ENCODE measurements around the gene TMEM91.

Gene TMEM91

DNA sequence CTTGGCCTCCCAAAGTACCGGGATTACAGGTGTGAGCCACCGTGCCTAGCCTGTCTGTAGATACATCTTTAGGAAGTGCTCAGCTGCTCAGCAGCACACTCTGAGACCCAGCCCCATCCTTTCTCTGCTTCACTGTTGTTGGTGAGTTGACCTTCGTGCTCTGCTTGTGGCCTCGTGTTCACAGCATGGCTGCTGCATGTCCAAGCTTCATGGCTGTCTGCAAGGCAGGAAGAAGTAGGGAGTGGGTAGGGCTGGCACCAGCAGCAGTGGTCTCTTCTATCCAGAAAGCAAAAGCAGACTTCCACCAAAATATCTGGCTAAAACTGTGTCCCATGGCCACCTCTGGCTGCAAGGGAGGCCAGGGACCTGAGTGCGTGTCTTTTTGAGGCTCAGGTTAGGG is 36.6 kb downstream of the TMEM91 start:
- no peak for DNase-seq

DNA sequence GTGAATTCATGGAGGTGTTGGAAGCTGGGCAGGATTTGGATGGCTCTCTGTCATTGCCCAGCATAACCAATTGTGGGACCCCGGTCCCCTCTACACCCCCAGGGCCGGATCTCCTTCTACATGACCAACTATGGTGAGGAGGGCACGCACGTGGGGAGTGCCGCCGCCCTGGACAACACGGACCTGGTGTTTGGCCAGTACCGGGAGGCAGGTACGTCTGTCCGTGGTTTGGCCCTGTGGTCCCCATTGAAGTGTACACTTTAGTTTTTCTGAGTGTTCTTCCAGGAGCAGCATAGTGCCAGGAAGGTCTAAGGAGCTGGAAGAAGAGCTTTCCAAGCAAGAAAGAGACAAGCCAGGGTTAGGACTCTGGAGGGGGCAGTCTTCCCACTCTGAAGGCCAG is 37.6 kb downstream of the TMEM91 start:
- no peak for DNase-seq

DNA sequence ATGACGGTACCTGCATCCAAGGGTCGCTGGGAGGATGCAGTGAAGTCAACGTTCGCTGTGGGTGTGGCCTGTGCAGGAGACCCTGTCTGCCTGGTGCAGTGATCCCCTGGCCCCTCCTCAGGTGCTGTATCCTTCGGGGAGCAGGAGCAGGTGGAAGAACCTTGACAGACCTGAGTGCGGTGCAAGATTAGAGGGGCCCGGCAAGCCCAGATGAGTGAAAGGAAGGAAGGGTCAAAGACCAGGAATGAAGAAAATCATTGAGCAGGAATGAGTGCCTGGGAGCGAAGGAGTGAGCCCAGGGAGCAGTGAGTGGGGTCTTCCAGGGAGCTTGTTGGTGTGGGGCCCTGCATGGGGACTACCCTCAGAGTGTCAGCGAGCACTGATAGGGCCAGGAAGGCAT is 38.1 kb downstream of the TMEM91 start:
- DNase-seq = no peak

DNA sequence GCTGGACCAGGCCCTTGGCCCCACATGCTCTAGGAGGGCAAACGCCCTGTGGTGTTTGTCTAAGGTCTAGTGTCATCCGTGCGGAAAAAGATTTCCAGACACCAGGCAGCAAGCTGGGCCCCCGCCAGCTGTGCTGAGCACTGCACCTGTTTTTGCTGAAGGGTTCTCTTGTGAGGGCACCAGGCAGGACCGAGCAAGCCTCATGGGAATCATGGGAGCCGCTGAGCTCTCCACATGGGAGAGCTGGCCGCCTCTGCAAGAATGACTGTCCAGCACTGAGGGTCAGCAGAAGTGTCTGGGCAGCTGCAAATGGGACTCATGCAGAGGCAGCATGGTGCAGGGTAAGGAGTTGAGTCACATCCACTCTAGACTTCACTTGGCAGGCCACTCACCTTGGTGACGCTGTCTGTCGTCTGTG is 38.8 kb downstream of the TMEM91 start:
- DNase-seq = no peak

DNA sequence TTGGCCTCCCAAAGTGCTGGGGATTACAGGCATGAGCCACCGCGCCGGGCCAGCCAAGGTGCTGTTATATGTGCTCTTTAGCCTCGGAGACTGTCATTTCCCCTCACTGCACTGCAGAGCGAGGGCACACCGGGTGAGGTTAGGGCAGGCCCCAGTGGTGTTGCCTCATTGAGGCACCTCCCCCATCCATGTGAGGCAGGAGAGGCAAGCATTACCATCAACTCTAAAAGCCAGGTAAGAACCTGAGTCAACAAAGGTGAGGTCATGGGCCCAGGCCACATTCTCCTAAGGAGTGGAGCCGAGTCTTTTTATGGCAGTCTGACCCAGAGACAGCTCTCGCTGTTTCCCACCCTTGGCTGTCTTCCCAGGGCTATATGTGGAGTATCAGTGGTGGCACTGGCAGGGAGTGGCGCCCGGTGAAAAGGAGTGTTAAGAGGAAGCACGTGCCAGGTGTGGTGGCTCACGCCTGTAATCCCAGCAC is 39.9 kb downstream of the TMEM91 start:
- DNase-seq = no peak

DNA sequence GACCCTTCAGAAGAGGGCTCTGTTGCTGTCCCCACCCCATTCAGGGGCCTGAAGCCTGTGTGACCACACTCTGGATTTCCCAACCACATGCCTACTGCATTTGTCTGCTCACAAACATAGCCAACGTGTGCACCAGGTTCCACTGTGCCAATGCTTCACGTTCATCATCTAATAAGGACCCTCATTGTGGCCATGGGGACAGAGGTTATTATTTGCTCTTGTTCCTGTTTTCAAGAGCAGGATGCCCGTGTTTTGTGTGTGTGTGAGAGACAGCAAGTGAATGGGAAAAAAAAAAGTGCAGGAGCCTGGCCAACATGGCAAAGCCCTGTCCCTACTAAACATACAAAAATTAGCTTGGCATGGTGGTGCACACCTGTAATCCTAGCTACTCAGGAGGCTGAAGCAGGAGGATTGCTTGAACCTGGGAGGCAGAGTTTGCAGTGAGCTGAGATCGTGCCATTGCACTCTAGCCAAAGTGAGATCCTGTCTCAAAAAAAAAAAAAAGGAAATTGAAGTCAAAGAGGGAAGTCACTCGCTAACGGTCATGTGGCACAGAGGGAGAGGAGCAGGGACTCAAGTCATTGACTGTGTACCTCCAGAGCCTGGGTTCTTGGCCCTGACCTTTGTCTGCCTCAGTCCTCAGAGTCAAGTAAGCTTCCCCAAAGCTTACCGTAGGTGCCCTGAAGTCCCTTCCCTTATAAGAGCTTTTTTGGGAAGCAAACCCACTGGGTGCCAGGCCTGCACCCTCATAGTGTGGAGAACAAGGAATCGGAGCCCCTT is 44.0 kb downstream of the TMEM91 start:
- DNase-seq = no peak

DNA sequence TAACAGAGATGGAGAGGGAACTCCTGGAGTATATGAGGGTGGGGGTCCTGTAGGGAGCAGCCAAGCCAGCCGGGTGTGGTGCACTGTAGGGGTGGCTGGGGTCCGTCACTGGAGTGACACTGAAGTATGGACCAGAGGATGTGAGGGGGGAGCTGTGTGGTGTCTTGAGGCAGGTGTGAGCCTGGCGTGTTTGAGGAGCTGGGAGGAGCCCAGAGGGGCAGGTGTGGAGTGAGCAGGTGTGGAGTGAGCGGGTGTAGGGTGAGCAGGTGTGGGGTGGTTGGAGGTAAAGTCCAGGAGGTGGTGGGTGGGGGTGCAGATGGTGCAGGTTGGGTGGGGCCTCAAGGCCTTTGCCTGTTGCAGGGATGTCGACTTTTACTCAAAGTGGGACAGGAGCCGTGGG is 45.0 kb downstream of the TMEM91 start:
- peak; percentile 44 for DNase-seq

DNA sequence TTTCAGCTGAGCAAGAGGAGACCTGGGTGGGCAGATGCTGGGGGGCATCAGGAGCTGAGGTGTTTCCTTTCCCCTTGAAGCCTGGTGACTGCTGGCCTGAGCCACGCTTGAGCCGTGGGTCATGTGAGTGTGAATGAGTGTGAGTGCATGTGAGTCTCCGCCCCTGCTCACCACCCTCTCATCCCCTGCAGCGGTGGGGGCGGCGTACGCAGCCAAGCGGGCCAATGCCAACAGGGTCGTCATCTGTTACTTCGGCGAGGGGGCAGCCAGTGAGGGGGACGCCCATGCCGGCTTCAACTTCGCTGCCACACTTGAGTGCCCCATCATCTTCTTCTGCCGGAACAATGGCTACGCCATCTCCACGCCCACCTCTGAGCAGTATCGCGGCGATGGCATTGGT is 45.6 kb downstream of the TMEM91 start:
- DNase-seq = no peak

DNA sequence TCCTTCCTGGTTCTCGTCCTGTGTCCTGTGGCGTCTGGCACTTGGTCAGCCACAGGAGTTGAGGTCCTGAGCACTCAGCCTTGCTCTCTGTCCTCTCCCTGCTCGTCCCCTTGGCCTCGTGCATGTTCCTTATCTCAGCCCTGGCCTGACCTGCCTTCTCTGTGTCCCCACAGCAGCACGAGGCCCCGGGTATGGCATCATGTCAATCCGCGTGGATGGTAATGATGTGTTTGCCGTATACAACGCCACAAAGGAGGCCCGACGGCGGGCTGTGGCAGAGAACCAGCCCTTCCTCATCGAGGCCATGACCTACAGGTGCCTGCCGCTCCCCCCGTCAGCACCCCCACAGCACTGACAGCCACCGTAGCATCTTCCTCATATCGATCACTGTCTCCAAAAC is 46.1 kb downstream of the TMEM91 start:
- DNase-seq = no peak

DNA sequence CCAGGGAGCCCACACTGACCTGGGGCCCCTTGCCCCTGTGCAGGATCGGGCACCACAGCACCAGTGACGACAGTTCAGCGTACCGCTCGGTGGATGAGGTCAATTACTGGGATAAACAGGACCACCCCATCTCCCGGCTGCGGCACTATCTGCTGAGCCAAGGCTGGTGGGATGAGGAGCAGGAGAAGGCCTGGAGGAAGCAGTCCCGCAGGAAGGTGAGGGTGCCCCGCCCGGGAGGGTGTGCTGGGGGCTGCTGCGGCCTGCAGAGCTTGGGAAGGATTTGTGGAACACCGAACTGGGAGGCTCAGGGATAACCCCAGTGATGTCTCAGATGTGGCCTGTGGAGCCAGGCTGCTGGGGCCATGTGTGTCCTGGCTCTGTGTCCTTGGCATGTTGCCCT is 46.6 kb downstream of the TMEM91 start:
- DNase-seq = no peak

DNA sequence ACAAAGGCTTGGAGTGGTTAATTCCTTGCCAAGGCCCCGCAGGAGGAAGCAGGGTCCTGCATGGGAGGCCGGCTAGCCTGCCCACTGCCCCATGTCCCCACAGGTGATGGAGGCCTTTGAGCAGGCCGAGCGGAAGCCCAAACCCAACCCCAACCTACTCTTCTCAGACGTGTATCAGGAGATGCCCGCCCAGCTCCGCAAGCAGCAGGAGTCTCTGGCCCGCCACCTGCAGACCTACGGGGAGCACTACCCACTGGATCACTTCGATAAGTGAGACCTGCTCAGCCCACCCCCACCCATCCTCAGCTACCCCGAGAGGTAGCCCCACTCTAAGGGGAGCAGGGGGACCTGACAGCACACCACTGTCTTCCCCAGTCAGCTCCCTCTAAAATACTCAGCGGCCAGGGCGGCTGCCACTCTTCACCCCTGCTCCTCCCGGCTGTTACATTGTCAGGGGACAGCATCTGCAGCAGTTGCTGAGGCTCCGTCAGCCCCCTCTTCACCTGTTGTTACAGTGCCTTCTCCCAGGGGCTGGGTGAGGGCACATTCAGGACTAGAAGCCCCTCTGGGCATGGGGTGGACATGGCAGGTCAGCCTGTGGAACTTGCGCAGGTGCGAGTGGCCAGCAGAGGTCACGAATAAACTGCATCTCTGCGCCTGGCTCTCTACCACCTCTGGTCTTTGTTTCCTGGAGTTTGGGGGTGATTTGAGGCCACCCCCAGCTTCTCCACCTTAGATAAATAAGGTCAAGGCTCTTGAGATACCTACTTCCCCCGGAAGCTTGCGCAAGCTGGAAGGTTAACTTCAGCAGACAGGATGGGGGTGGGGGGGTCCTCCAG is 48.2 kb downstream of the TMEM91 start:
- no peak for DNase-seq

DNA sequence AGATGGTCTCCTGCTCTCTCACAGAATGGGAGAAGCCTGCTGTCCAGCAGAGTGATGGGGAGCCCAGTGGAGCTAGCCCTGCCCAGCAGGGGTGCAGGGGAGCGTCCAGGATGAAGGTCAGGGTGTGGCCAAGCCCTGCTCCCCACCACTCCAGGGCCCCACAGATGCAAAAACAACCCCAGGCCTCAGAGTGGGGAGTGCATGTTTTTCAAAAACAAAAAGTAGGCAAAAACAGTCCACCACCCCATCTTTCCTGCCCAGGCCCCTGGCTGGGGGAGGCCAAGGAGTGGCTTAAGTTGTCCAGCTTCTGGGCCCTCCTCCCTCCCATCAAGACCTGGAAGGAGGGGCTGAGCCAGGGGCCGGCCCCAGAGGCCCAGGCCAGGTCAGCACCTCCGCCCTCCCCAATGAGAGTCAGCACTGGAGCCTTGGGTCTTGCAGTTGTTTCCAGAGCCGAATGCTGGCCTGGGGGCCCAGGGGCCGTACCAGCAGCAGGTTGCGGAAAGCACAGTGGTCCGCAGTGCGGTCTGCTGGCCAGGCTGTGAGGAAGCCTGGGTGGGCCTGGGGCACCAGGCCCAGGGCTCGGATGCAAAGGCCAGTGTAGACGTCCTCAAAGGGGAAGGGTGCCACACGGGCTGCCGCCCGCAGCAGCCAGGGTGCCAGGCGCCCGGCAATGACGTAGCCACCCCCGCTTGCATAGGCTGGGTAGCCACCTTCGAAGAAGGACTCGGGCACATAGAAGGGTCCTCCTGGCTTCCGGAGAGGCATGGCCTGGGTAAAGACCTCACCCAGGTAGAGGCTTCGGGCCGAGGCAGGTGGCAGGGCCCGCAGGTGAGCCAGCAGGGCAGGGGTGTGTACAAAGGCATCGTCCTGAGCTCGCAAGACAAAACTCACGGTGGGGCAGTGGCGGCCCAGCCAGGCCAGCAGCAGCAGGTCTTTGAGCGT is 49.1 kb downstream of the TMEM91 start:
- no peak for DNase-seq

DNA sequence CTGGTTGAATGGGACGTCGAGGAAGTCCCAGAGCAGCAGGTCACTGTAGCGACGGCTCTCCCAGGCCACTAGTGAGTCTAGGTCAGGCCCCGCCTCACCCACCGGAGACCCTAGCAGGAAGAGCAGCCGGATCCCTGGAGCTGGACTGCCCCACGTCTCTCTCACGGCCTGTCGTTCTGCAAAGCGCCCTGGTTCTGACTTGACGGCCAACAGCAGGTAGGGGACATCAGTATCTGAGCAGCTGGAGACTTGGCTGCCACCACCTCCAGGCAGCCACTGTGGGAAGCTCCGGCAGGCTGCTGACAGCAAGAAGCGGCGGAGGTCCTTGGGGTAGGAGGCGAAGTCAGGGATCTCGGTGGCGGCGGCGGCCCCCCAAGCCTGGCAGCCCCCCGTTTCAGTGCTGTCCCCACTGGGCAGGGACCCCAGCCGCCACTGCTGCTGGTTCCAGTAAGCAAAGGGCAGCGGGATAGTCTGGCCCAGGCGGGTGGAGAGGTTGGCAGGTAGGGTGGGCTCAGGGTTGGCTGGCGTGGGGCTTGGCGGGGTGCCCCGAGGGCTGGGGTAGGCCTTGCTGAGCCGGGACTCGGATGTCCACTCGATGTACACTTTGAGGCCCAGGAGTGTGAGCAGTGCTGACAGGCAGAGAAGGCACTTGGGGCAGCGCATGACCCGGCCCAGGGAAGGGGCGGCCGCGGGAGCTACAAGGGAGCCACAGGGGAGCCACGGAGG is 49.9 kb downstream of the TMEM91 start:
- DNase-seq = no peak

DNA sequence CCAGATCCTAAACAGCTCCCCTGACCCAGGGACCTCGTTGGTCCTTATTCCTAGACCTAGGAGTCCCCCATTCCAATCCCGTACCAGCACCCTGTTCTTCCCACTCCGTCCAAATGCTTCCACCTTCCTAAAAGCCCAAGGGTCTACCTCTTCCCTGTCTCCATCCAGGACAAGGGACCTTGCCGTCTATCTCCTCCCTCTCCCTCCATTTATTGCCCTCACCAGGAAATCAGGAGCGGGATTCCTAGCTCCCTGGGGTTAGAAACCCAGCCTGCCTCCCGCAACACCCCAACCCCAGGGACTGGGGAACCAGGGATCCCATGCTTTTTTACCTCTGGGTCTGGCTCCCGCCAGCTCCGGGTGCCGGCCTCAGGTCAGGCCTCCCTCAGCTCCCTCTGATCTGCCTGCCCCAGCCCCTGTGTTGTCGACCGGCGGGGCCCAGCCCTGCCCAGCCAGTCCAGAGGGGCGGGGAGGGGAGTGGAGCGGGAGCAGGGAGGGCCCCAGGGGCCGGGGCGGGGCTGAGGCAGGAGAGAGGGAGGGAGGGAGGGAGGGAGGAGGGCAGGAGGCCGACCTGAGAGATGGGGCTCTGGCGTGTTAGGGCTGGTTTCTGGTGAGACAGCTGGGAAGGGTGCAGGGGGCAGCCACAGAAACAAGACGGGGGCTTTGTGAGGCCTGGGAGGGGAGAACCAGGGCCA is 50.8 kb downstream of the TMEM91 start, which contains the start of gene B3GNT8:
Gene B3GNT8 (minus strand): TSS at position 423 of the 695 bp plus-strand sequence. CDS start 596 bp downstream, outside the sequence.
- DNase-seq = no peak

DNA sequence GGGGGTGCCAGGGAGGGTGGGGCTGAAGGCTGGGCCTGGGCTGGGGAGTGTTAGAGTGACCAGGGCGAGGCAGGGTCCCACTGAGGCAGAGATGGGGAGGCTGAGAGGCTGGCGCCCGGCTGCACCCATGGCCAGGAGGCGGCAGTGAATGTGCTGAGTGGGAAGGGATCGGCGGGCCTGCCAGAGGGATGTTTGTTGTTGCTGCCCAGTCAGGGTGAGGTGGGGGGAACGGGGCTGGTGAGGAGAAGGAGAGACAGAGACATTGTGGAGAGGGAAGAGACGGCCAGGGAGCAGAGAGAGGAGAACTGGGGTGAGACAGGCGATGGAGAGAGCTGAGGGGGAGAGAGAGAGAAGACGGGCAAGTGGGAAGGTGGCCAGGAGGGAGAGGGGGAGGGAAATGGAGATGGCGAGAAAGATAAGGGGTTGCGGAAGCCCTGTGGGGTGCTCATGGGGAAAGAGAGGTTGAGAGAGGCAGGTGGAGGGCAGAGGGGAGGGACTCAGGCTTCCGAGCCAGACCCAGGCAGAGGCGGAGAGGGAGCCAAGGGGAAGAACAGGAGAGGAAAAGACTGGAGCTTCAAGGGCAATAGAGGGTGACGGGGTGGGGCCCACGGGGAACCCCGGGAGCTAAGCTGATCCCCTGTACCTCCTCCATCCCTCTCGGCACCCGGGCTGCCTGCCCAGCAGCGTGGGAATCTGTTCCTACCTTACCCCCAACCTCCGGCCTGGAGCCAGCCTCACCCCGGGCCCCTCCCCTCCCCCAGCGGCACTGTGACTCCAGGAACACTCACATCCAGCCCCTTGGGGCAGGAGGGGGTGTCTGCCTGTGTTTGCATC is 51.5 kb downstream of the TMEM91 start:
- DNase-seq = no peak

DNA sequence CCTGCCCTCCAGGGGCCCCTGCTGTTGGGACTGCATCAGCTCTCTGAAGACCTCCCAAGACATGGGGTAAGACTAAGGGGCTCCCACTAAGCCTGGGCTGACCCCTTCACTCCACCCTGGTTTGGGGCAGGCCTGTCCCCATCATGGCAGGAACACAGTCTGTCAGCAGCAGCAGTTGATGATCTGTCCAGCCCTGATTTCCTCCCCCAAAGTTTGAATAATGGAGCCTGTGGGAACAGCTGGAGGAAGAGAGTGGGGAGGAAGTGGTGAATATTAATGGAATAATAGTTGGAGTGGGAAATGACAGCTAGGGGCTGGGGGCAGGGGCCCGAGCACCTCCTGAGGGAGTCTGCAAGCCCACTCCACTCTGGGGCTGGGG is 52.1 kb downstream of the TMEM91 start:
- no peak for DNase-seq

DNA sequence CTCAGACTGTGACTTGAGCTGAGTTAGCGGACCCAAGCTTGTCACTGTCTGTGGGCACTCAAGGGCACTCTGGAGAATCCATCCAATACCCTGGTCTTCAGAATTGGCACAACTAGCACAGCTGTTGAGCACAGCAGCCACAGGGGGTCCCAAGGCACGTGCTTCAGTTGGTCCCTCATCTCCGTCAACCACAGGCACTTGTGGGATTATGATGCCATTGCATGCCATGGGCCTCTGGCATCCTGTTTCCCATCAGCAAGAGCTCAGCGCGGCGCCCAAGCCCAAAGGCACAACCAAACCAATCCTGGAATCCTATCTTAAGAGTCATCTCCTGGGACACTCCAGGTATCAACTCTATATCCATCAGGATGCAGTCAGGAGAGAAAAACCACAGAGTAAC is 54.6 kb downstream of the TMEM91 start:
- DNase-seq = no peak

DNA sequence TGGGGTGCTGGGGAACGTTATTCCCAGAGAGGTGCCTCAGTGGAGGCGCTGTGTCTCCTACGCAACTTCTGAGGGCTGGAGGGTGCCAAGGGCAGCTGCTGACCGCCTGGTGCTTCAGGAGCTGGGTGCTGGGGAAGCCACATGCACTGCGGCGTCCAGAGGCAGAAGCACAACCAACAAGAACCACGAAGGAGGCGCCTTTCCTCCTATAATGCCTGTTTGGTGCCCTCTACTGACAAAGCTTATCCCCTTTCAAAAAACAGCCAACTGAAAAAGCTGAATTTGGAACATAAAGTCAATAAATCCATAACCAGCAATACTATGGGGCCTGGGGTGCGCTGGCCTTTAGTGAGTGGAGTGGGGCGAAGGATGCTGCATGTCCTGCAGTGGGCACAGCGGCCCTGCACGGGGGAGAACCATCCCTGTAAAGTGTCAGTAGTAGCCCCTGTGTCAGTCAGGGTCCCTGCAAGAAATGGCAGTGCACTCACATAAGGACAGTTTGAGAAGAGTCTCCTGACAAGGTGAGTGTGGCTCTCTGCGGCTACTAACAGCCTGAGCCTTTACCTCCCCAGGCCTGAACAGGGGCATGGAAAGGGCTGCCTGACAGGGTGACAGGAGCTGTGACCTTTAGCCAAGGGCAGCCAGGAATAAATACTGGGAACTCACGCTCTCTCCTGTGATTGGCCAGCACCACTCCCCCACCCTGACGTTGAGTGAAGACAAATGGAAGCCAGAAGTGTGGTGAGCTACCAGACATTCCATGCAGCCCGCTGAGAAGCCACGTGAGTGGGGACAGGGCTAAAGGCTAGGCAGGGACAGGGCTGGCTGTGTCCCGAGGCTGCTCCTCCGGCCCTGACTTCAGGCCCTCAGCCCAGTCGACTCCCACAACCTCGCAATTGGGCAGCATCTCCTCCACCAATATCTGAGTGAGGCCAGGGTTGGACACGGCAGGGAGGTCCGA is 55.4 kb downstream of the TMEM91 start:
- DNase-seq = no peak

DNA sequence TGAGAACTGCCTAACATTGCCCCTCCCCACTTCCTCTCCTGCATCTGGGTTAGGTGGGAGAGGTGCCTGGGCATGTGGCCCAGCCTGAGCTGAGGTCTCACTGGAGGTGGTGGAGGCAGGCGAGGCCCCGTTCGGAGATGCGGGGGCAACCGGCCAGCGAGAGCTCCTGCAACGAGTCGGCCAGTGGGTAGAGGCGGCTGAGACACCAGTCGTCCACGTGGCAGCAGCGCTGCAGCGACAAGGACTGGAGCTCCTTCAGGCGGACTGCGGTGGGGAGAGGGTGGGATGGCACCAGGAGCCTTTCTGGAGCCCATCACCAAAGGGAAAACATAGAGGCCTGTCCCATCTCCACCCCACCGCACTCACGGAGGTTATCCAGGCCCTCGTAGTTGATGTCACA is 56.8 kb downstream of the TMEM91 start:
- DNase-seq = no peak

All from NCI-H1417 treated with DMSO at 0.1 percent for 48 hours (cell line).